GM19455 (cell line): ENCODE data around the gene SETX.

Experiments used
- ATAC-seq: cut with Tn5 transposase; IDR thresholded peaks from one replicate; pipeline ENCODE4 v1.9.1; 2021; ENCODE audit not compliant: unreplicated experiment

SETX gene

DNA sequence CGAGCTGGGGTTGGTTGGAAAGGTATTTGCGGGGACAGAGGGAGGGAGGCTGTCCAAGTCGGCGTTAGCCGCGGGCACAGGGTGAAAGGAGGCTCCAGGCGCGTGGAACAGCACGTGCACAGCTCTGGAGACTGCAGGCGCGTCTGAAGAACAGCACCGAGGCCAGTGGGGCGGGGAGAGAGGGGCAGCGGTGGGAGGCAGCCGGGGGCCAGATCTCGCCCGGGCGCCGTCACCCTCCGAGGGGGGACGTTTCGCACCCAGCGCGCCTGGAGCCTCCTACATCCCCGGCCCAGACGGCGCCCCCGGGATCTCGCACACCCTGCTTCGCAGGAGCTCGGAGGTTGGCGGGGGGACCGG is 113.3 kb downstream of the SETX start:
- ATAC-seq: no peak

DNA sequence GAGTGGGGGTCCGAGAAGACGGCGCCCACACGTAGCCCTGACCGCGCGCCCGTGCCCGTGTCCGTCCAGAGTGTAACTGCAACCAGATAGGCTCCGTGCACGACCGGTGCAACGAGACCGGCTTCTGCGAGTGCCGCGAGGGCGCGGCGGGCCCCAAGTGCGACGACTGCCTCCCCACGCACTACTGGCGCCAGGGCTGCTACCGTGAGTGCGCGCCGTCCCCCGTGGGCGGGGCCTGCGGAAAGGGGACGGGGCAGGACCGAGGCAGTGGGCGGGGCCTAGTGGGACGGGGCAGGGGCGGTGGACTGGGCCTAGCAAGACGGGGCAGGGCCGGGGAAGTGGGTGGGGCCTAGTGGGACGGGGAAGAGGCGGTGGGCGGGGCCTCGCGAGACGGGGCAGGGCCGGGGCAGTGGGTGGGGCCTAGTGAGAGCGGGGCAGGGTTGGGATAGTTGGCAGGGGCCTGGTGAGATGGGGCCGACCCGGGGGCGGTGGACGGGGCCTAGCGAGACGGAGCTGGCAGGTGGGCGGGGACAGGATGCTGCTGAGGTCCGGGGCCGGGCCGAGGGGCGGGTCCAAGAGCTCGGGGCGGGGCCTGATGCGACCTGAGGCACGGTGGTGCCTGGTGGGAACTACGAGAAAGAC is 113.8 kb downstream of the SETX start:
- peak; percentile 67 for ATAC-seq

DNA sequence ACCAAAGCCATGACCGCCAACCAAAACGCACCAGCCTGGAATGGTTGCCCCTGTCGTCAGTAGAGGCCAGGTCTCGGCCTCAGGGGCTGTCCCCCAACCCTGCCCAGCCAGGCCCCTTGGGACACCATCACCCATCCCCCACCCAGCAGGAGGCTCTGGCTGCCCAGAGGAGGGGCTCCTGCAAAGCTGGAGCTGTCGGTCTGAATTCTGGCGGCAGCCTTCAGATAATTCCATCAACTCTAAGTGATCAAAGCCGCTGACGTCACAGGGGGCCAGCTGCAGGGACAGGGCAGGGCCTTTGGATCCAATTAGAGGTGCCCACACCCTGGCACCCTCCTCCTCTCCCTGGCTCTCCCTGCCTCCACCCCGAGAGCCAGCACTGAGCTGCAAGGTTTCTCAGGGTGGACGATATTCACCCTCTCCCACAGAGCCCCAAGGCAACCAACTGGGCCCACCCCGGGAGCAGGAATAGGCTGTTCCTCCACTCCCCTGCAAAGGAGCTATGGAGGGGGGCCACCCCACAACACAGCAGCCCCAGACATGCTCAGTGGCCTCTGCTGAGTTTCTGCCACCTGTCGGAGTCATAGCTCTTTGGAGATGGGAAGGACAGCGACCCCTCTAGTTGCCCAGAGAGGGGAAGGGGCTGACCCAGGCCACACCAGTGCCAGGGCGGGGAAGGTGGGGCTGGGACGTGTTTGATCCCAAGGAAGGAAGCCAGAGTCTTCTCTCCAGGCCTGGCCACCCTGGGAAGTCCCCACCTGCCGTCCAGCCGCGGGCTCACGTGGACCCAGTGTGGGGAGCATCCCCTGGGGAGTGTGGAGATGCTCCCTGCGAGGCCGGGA is 114.6 kb downstream of the SETX start:
- ATAC-seq: peak; percentile 3

DNA sequence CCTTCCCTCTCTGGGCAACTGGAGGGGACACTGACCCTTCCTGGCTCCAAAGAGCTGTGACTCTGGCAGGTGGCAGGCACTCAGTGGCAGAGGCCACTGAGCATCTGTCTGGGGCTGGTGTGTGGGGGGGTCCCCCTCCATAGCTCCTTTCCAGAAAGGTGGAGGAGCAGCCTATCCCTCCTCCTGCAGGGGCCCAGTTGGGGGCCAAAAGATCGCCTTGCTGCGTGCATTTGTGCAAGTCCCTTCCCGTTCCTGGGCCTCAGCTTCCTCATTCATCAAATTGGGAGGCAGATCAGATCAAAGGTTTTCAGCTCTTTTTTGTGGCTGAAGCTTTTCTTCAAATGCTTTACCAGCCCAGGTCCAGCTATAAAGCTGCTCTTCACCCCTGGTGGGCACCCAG is 115.3 kb downstream of the SETX start:
- ATAC-seq: no peak

DNA sequence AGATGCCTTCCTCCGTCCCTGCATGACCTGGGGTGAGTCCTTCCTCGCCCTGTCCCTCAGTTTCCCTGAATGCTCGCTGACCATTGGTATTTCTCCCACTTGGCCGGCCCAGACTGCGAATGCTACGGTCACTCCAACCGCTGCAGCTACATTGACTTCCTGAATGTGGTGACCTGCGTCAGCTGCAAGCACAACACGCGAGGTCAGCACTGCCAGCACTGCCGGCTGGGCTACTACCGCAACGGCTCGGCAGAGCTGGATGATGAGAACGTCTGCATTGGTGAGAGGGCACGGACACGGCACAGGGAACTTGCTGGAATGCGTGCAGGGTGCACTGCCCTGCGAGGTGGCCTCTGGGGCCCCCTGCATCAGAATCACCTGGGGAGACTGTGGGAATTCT is 115.8 kb downstream of the SETX start:
- ATAC-seq: no peak

- no peak for ATAC-seq
Measured at GRCh38 chr9:132238026-132238972, 116.5 kb downstream of the SETX start.

DNA sequence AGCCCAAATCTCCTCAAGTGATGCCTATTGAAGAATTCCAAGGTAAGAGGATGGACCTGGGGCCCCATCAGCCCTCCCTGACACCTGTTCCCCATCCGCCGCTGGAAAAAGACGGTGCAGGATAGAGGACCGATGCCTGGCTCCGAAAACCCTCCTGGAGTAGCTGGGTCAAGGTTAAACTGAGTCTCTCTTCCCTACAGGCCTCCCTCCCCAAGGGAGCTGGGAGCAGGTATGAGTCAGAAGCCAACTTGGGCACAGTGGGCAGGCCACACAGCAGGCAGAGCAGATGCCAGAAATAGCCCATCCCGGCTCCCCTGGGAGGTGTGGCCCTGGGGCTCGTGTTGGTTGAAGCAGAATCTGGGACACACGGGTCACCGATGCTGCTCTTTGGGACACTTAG is 117.3 kb downstream of the SETX start:
- ATAC-seq: no peak

DNA sequence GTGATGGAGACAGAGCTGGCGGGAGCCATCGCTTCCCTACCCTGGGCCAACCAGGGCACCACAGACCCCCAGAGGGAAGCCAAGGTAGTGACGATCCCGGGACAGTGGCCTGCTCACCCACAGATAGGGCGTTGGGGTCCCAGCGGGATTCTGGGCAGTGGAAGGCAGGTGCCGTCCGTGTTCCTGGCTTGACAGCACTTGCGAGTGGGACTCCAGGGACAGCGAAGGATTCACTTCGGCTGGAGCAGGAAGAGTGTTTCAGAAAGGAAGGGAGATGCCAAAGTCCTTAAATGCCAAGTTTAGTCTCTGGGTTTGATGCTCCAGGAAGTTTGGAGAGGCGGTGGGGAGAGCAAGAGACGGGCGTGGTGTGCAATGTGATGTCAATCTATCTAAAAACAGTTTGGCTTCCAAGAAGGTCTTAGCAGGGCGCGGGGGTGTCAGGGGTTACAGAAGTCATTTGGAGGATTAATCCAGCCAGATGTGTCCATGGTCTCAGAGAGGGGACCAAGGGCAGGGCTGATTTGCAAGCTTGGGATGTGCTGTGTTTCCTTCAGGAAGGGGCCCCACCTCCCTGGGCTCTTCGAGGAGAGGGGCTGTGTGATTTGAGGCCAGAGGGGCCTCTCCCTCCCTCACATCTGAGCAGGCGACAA is 118.0 kb downstream of the SETX start:
- no peak for ATAC-seq

GRCh38 chr9:132235894-132236661 is 118.7 kb downstream of the SETX start:
- ATAC-seq: no peak

DNA sequence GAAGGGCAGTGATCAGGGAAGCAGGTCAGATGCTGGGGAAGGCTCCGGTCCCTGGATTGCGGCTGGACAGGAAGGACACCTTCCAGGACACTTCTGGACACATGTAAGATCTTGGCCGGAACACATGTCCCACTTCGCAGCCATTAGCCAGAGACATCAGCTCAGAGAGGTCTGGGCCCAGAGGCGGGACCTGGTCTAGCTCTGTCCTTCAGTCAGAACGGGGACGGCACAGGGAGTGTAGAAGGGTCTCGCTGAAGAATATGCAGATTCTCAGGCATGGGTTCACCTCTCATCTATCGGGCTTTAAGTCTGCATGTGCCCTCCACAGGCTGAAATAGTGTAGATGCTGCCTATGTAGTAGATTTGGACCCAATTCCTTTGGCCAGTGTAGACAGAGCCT is 119.7 kb downstream of the SETX start:
- ATAC-seq: no peak

DNA sequence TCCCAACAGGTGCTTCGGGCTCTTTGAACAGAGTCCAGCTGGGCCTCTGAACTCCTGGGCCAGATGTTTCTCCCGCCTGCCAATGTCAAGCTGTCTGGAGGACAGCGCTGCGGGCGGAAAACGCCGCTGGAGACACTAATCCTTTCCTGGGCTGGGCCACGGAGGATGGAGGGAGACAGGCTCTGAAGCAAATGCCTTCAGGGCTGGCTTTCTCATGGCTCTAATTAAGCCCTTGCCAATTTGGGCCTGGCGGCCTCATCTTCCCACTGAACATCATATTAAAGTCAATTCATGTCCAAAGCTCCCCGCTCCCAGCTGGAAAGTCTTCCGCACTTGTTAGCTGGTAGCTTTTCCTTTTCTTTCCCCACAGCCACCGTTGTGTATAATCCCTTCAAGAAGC is 120.3 kb downstream of the SETX start:
- no peak for ATAC-seq

- no peak for ATAC-seq
Measured at GRCh38 chr9:132233138-132233537, 121.6 kb downstream of the SETX start.

- ATAC-seq: no peak
Measured at GRCh38 chr9:132232522-132232921, 122.3 kb downstream of the SETX start.

- ATAC-seq: no peak
Measured at GRCh38 chr9:132231019-132231701, 123.6 kb downstream of the SETX start.

GRCh38 chr9:132230605-132231004 is 124.2 kb downstream of the SETX start:
- ATAC-seq: no peak

GRCh38 chr9:132228062-132228461 is 126.7 kb downstream of the SETX start:
- ATAC-seq: no peak

DNA sequence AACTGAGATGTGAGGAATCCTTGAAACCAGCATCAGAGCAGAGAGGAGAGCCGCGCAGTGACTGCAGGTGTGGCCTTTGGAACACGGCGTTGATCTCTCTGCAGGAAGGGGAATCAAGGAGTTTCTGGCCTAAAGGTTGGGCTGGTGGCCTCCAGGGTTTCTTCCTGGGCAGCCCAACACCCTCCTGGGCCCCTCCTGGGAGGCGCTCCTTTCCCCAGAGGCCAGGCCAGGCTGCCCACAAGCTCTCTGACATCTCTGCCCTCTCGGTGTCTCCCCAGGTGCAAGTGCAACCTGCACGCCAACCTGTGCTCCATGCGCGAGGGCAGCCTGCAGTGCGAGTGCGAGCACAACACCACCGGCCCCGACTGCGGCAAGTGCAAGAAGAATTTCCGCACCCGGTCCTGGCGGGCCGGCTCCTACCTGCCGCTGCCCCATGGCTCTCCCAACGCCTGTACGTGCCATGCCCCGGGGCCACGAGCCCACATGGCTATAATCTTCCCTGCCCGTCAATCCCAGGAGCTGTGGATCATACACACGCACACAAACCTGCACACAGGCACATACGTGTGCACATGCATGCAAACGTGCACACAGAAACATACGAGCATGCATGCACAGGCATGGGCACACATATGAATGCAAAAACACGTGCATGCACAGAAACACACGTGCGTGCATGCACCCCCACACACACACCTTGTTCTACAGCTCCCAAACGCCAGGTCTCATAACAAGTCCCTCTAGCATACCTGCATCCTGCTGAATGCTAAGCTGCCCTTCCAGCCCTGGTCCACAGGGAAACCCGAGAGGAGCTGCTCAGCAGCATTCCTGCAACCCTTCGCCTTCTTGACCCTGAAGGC is 128.0 kb downstream of the SETX start:
- ATAC-seq: no peak

DNA sequence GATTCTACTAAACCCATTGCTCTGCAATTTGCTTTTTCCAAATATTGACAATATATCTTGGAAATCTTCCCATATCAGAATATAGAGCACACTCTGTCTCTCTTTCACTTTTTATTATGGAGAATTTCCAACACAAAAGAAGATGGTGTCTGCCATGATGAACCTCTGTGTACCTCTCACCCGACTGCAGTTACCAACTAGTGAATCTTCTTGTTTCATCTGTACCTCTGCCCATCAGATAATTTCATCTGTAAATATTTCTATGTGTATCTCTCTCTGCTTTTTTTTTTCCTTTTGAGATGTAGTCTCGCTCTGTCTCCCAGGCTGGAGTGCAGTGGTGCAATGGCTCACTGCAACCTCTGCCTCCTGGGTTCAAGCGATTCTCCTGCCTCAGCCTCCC is 130.1 kb downstream of the SETX start:
- no peak for ATAC-seq

GRCh38 chr9:132221941-132222340 is 132.8 kb downstream of the SETX start:
- ATAC-seq: no peak
